Pancreas (tissue), 10 donors: Measurements from ENCODE around the gene NLRP12. TPM values are rescaled to one million over a fixed set of nuclear protein-coding genes. Genes with fewer than 3 reads are reported as not detected.
"Not testable (repeated sequence)": the region's sequence is repeated elsewhere in the genome, so short reads cannot be mapped to it uniquely, and the experiment has no call there.

Experiments used
- ATAC-seq, 4 donors: fragments of 200-7000 bp; cut with Tn5 transposase; one replicate each; pipeline versions ENCODE4 v1.8.0 to v1.9.1; 2020; ENCODE audit warnings: mild to moderate bottlenecking in 4 of 4, moderate library complexity in 4 of 4
- DNase-seq, 6 donors: peaks; one replicate each; pipeline ENCODE4 v3.0.0-alpha.2; 2020
- FAIRE-seq: peaks from 2 replicates; lab custom pipeline; 2012; peaks lifted over from hg19 to GRCh38; lab: Jason Lieb, UNC
- H3K27ac ChIP-seq, 4 donors: fragments of 200-600 bp; sonication (generic); 1 replicate in 3 of 4; 2 replicates in 1 of 4; pipeline versions ENCODE4 v1.5.0 to v1.8.0; 2020
- H3K27me3 ChIP-seq, 4 donors: fragments of 200-600 bp; one replicate each; pipeline ENCODE4 v1.8.0; 2021
- H3K36me3 ChIP-seq, 3 donors: fragments of 200-600 bp; sonication (generic) in 1 of 3; one replicate each; pipeline versions ENCODE4 v1.5.0 to v1.8.0; 2020 to 2021
- H3K4me1 ChIP-seq, 3 donors: fragments of 200-600 bp; one replicate each; pipeline ENCODE4 v1.8.0; 2021
- H3K4me3 ChIP-seq, 4 donors: fragments of 200-600 bp; sonication (generic) in 2 of 4; one replicate each; pipeline versions ENCODE4 v1.5.0 to v1.8.0; 2020 to 2021
- H3K9me3 ChIP-seq, 4 donors: fragments of 200-600 bp; one replicate each; pipeline ENCODE4 v1.8.0; 2021
- CTCF ChIP-seq, 4 donors: fragments of 200-600 bp; sonication (generic) in 3 of 4; IDR thresholded peaks; one replicate each; pipeline versions ENCODE4 v1.5.0 to v1.8.0; 2021; ENCODE audit warnings: antibody characterized with exemption in 4 of 4
- WGBS, 2 donors: extraction: QIAGEN DNeasy Blood & Tissue Kit; methylation state at CpG; one replicate each; pipeline ENCODE4 v1.1.7; 2013; 5-methylcytosine and 5-hydroxymethylcytosine counted together
- intact Hi-C, 3 donors: fragments of 100-400 bp; cut with DNase I; formaldehyde crosslinking; loops; one replicate each; pipeline versions ENCODE4 v1.11.1 to v1.14.2; 2022
- polyA plus RNA-seq, 2 donors: library from polyadenylated mRNA; stranded (reverse); fragments of 200-250 nt; gene quantifications; one replicate each; pipeline ENCODE4 v1.2.3, GENCODE V29; 2013
- total RNA-seq, 6 donors: library from RNA; stranded (reverse); fragmentation: NEBNext Ultra II Directional in 4 of 6; extraction: Animal tissue kit (Norgen Biotek cat#: 25700) in 4 of 6; gene quantifications; one replicate each; pipeline versions ENCODE4 v1.2.1 to v1.2.4, GENCODE V29; 2021 to 2023
- donor health status: healthy with polysubstance abuse.
- donor health status: DM: no; HTN: no; CAD: no; lungs with moderate emphysema.
- donor health status: DM: no; HTN: no; CAD: no.
- donor health status: control.
- donor health status: control.
- donor health status: Bipolar disorder and iron deficiency.
- donor health status: DM: yes; HTN: yes; CAD: no.
- donor health status: DM: no; HTN: no; CAD: no.
- donor health status: DM: no; HTN: no; CAD: no.
- donor health status: DM: yes; HTN: yes; CAD: no.

NLRP12 gene
- total RNA-seq: under 1 TPM in 5 of 6 donors, not detected in 1; 0.08 to 0.81 (median 0.32) TPM
- polyA plus RNA-seq: under 1 TPM; 0.02 to 0.19 TPM

GRCh38 chr19:53824134-53824611 lies at the start of gene NLRP12:
TSS of gene NLRP12 (minus strand) at chr19:53824314. CDS start at chr19:53824174, 140 bp downstream.
- no peak for DNase-seq
- Histone ChIP-seq H3K27me3 (peaks cover 0 to 7% (median 0%) of the 10 kb centered on the region in 4 donors), H3K36me3 (no peaks in the 10 kb centered on the region), H3K4me1 (no peaks in the 10 kb centered on the region), H3K9me3 (no peaks in the 10 kb centered on the region), H3K4me3 (no peak within 1 kb of the TSS), H3K27ac (no peak within 1 kb of the TSS)
- no peak for TF ChIP-seq CTCF (IDR thresholded peaks at IDR 0.05)
- 56 to 70% methylated on average over 14 of the region's 14 CpGs for WGBS, 2 donors
- intact Hi-C loops: no loop called here
- FAIRE-seq: no peak
- ATAC-seq: peak in 2 of 4 donors; percentile 59 to 74

- H3K27ac ChIP-seq: no peak overlapping the region
- FAIRE-seq (no peak), DNase-seq (no peak), ATAC-seq (no peak)
- intact Hi-C loops: no loop called here
- no peaks in the 10 kb centered on the region for H3K9me3 ChIP-seq
- H3K4me3 ChIP-seq: no peak overlapping the region
- peaks cover 0 to 11% (median 5%) of the 10 kb centered on the region in 3 donors for H3K36me3 ChIP-seq
- H3K27me3 ChIP-seq: no peaks in the 10 kb centered on the region
- TF ChIP-seq CTCF (IDR thresholded peaks at IDR 0.05): no peak
- no peaks in the 10 kb centered on the region for H3K4me1 ChIP-seq
- WGBS, 2 donors: 74 to 77% methylated on average over 6 of the region's 6 CpGs
Measured at GRCh38 chr19:53872762-53873161, 48.6 kb upstream of the NLRP12 start.

GRCh38 chr19:53871454-53871853 lies 47.3 kb upstream of the NLRP12 start:
- WGBS, 2 donors: 63 to 76% methylated on average over 7 of the region's 7 CpGs
- H3K36me3 ChIP-seq: peaks cover 0 to 11% (median 5%) of the 10 kb centered on the region in 3 donors
- no peaks in the 10 kb centered on the region for H3K9me3 ChIP-seq
- no peak overlapping the region for H3K4me3 ChIP-seq
- no peaks in the 10 kb centered on the region for H3K27me3 ChIP-seq
- no peak for FAIRE-seq
- no peak for DNase-seq
- intact Hi-C loops: no loop called here
- TF ChIP-seq CTCF (IDR thresholded peaks at IDR 0.05): no peak
- peaks cover 0 to 6% (median 0%) of the 10 kb centered on the region in 3 donors for H3K4me1 ChIP-seq
- peak overlapping the region in 1 of 4 donors; percentile 9 for H3K27ac ChIP-seq
- no peak for ATAC-seq

GRCh38 chr19:53870485-53870844 lies 46.4 kb upstream of the NLRP12 start:
- peak overlapping the region in 3 of 4 donors; percentile 9 to 39 (median 39) for H3K27ac ChIP-seq
- DNase-seq (peak in 1 of 6 donors; percentile 36), FAIRE-seq (no peak), ATAC-seq (peak in 1 of 4 donors; percentile 6)
- 23 to 24% methylated on average over 5 of the region's 5 CpGs for WGBS, 2 donors
- no peak for TF ChIP-seq CTCF (IDR thresholded peaks at IDR 0.05)
- H3K4me3 ChIP-seq: peak overlapping the region in 2 of 4 donors; percentile 11 to 86
- peaks cover 0 to 11% (median 5%) of the 10 kb centered on the region in 3 donors for H3K36me3 ChIP-seq
- no peaks in the 10 kb centered on the region for H3K27me3 ChIP-seq
- H3K9me3 ChIP-seq: no peaks in the 10 kb centered on the region
- peaks cover 0 to 6% (median 0%) of the 10 kb centered on the region in 3 donors for H3K4me1 ChIP-seq
- intact Hi-C loops: no loop called here

- H3K9me3 ChIP-seq, FAIRE-seq, ATAC-seq, intact Hi-C loops, H3K4me1 ChIP-seq, H3K27me3 ChIP-seq: not testable (repeated sequence)
- Histone ChIP-seq H3K27ac (peak overlapping the region; percentile 80 to 87 (median 84)), H3K36me3 (peaks cover 0 to 11% (median 5%) of the 10 kb centered on the region in 3 donors), H3K4me3 (peak overlapping the region; percentile 52 to 86 (median 76))
- WGBS, 2 donors: 1 to 2% methylated on average over 18 to 24 of the region's 24 CpGs
- DNase-seq: peak in 1 of 6 donors; percentile 75
Measured at GRCh38 chr19:53869805-53870484, 45.8 kb upstream of the NLRP12 start.
